ENCODE measurements around the gene RAB7A. TPM values are rescaled to one million over a fixed set of nuclear protein-coding genes. Genes with fewer than 3 reads are reported as not detected.

The RAB7A gene
- total and polyA plus RNA-seq, 2 experiments from 2014 or later, result 71.3 to 255 TPM

DNA sequence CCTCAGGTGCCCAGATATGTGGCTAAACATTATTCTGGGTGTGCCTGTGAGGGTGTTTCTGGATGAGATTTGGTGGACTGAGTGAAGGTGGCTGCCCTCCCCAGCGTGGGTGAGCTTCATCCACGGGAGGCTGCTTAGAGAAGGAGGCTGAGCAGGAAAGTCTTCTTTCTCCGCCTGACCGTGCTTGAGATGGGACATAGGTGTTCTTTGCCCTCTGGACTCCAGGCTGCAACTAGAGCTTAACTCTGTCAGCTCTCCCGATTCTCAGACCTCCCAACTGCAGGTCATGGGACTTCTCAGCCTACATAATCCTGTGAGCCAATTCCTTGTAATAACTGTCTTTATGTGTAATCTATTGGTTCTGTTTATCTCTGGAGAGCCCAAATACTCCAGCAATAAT is 34.1 kb downstream of the RAB7A start:
- Histone ChIP-seq H2AFZ (no peak overlapping the region), H3K27me3 (replicated peaks; ENCODE audit: insufficient read depth) (no peaks in the 10 kb centered on the region), H3F3A (ENCODE audit: insufficient read depth) (no peaks in the 10 kb centered on the region), H3K79me2 (ENCODE audit: insufficient read depth) (peaks cover 99% of the 10 kb centered on the region), H3K27ac (no peak overlapping the region), H3K4me1 (ENCODE audit: insufficient read depth) (no peaks in the 10 kb centered on the region), H3K9me2 (ENCODE audit: insufficient read depth) (no peaks in the 10 kb centered on the region), H3K4me2 (ENCODE audit: unreplicated experiment) (no peak overlapping the region), H3K9me3 (ENCODE audit: low read depth) (no peaks in the 10 kb centered on the region), H3K9ac (no peak overlapping the region), H4K20me1 (ENCODE audit: insufficient read depth) (peaks cover 10% of the 10 kb centered on the region), H3K36me3 (ENCODE audit: low read depth) (no peaks in the 10 kb centered on the region), H3K4me3 (no peak overlapping the region)
- 96 to 100% methylated on average over 5 of the region's 5 CpGs for WGBS, 2 experiments (ENCODE audit: low coverage in 1 of 2, low lambda C conversion rate in 2 of 2, missing lambda C conversion rate in 2 of 2)
- DNase-seq, result no peak
- in situ Hi-C loops (cut with MboI), result no loop called here
- TF ChIP-seq EZH2phosphoT487 (IDR thresholded peaks at IDR 0.05; ENCODE audit: insufficient read depth, low read depth), result no peak

DNA sequence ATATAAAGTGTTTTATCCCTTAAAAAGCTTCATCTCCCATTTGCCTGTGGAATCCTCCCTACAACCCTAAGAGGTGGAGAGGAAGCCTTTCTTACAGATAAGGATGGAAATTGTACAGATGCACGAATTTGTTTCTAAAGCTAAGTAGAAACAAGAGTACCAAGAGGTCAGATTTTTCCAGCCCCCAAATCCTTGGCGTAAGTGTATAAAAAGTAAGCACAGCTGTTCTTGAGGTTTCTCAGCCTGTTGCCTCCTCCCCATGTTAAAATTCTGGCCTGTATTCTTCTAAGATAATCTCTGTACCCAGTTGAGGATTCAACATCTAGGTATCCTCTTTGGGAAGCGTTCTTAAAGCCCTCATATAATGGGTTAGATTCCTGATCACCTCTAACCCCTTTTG is 34.9 kb downstream of the RAB7A start:
- no peak for DNase-seq
- no peaks in the 10 kb centered on the region for H3K27me3 ChIP-seq (replicated peaks; ENCODE audit: insufficient read depth)

DNA sequence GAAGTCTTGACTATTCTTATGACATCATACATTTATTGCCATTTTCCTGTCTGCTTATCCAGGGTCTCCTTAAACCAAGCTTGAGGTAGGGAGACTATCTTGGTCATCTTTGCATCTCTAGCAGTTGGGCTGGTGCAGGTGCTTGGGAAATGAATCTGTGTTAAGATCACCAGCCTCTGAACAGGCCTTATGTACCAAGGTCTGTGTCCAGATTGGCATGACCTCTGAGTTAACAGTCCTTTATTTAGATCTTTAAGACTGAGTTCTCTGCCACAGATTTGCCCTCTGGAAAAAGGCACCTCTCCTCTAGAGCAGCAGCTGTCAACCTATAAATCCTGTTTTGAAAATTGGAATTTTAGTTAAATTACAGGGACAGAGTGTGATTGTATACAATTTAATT is 35.4 kb downstream of the RAB7A start:
- no peak overlapping the region for H3K27ac ChIP-seq
- no peak for DNase-seq
- H3K4me1 ChIP-seq (ENCODE audit: insufficient read depth), result no peaks in the 10 kb centered on the region
- H3K9me2 ChIP-seq (ENCODE audit: insufficient read depth), result no peaks in the 10 kb centered on the region
- H3K79me2 ChIP-seq (ENCODE audit: insufficient read depth), result peaks cover 99% of the 10 kb centered on the region
- H2AFZ ChIP-seq, result no peak overlapping the region
- H3K9ac ChIP-seq, result no peak overlapping the region
- H3K9me3 ChIP-seq (ENCODE audit: low read depth), result no peaks in the 10 kb centered on the region
- H3F3A ChIP-seq (ENCODE audit: insufficient read depth), result no peaks in the 10 kb centered on the region
- in situ Hi-C loops (cut with MboI), result no loop called here
- peaks cover 8% of the 10 kb centered on the region for H4K20me1 ChIP-seq (ENCODE audit: insufficient read depth)
- H3K27me3 ChIP-seq (replicated peaks; ENCODE audit: insufficient read depth), result no peaks in the 10 kb centered on the region
- TF ChIP-seq EZH2 (IDR thresholded peaks at IDR 0.05; ENCODE audit: insufficient read depth, poor library complexity, severe bottlenecking) (no peak), EZH2phosphoT487 (IDR thresholded peaks at IDR 0.05; ENCODE audit: insufficient read depth, low read depth) (no peak)
- no peaks in the 10 kb centered on the region for H3K36me3 ChIP-seq (ENCODE audit: low read depth)
- no peak overlapping the region for H3K4me2 ChIP-seq (ENCODE audit: unreplicated experiment)
- H3K4me3 ChIP-seq, result no peak overlapping the region

More for the DNA sequence above, 34.9 kb downstream of the RAB7A start:
- H3K4me2 ChIP-seq (ENCODE audit: unreplicated experiment), result no peak overlapping the region
- no peaks in the 10 kb centered on the region for H3K9me3 ChIP-seq (ENCODE audit: low read depth)
- no peaks in the 10 kb centered on the region for H3K9me2 ChIP-seq (ENCODE audit: insufficient read depth)
- no peaks in the 10 kb centered on the region for H3K36me3 ChIP-seq (ENCODE audit: low read depth)
- H3K27ac ChIP-seq, result no peak overlapping the region
- H2AFZ ChIP-seq, result no peak overlapping the region
- 96 to 100% methylated on average over 3 of the region's 3 CpGs for WGBS, 2 experiments (ENCODE audit: low coverage in 1 of 2, low lambda C conversion rate in 2 of 2, missing lambda C conversion rate in 2 of 2)
- no peak overlapping the region for H3K9ac ChIP-seq
- TF ChIP-seq EZH2phosphoT487 (IDR thresholded peaks at IDR 0.05; ENCODE audit: insufficient read depth, low read depth) (no peak), EZH2 (IDR thresholded peaks at IDR 0.05; ENCODE audit: insufficient read depth, poor library complexity, severe bottlenecking) (no peak)
- in situ Hi-C loops (cut with MboI), result no loop called here
- H3F3A ChIP-seq (ENCODE audit: insufficient read depth), result no peaks in the 10 kb centered on the region
- no peaks in the 10 kb centered on the region for H3K4me1 ChIP-seq (ENCODE audit: insufficient read depth)
- H3K4me3 ChIP-seq, result no peak overlapping the region
- peaks cover 99% of the 10 kb centered on the region for H3K79me2 ChIP-seq (ENCODE audit: insufficient read depth)
- peaks cover 8% of the 10 kb centered on the region for H4K20me1 ChIP-seq (ENCODE audit: insufficient read depth)

DNA sequence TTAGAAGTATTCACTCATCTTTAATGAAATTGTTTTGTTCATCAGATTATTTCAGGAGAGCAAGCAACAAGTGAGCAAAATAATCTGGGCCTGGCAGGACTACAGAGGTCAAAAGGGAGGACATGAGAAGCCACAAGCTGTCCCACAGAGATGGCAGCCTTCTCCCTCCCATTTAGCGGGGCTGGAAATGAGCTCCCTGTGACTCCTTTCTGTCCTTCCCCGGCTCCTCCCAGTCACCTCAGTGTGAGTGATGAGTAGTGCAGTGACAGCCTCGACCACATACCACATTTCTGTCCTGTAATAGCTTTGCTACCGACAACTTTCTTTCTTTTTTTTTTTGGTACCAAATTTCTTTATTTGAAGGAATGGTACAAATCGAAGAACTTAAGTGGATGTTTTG is 38.0 kb downstream of the RAB7A start:
- Histone ChIP-seq H3K9me3 (ENCODE audit: low read depth) (no peaks in the 10 kb centered on the region), H3K4me1 (ENCODE audit: insufficient read depth) (no peaks in the 10 kb centered on the region; the same call in 1 of the 2 replicates), H3K4me2 (ENCODE audit: unreplicated experiment) (no peak overlapping the region), H3K79me2 (ENCODE audit: insufficient read depth) (peaks cover 99% of the 10 kb centered on the region), H3K9ac (no peak overlapping the region), H3K27ac (no peak overlapping the region), H3K36me3 (ENCODE audit: low read depth) (no peaks in the 10 kb centered on the region), H3K27me3 (replicated peaks; ENCODE audit: insufficient read depth) (no peaks in the 10 kb centered on the region), H3F3A (ENCODE audit: insufficient read depth) (peaks cover 3% of the 10 kb centered on the region; the same call in 1 of the 2 replicates), H3K9me2 (ENCODE audit: insufficient read depth) (no peaks in the 10 kb centered on the region), H2AFZ (no peak overlapping the region), H4K20me1 (ENCODE audit: insufficient read depth) (peaks cover 14% of the 10 kb centered on the region), H3K4me3 (no peak overlapping the region)
- WGBS, 2 experiments (ENCODE audit: low coverage in 1 of 2, low lambda C conversion rate in 2 of 2, missing lambda C conversion rate in 2 of 2), result 96 to 98% methylated on average over 5 of the region's 5 CpGs
- DNase-seq, result no peak
- no peak for TF ChIP-seq EZH2phosphoT487 (IDR thresholded peaks at IDR 0.05; ENCODE audit: insufficient read depth, low read depth)
- no peak for TF ChIP-seq EZH2 (IDR thresholded peaks at IDR 0.05; ENCODE audit: insufficient read depth, poor library complexity, severe bottlenecking)
- in situ Hi-C loops (cut with MboI), result no loop called here

DNA sequence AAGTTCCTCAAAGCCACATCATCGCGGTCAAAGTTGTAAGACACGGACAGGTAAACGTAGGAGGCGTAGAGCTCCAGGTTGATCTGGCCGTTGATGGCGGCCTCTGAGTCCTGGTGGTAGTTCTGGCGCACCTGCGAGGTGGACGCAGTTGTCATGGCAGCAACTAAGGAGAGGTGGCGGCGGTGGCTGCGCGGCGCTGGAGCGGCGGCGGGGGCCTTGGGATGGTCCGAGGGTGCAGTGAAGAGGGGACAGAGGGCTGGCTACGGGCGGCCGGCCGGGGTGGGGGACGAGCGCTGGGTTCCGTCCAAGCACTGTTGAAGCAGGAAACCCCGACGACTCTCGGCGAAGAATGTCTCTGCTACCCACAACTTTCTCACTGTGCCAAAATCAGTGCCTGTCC is 38.9 kb downstream of the RAB7A start:
- Histone ChIP-seq H3K4me3 (no peak overlapping the region), H3K36me3 (ENCODE audit: low read depth) (no peaks in the 10 kb centered on the region), H3K4me2 (ENCODE audit: unreplicated experiment) (no peak overlapping the region), H3K9me2 (ENCODE audit: insufficient read depth) (no peaks in the 10 kb centered on the region), H3K9me3 (ENCODE audit: low read depth) (no peaks in the 10 kb centered on the region), H3K27ac (no peak overlapping the region), H2AFZ (no peak overlapping the region), H3K4me1 (ENCODE audit: insufficient read depth) (no peaks in the 10 kb centered on the region; the same call in 1 of the 2 replicates), H3K9ac (no peak overlapping the region), H3K27me3 (replicated peaks; ENCODE audit: insufficient read depth) (no peaks in the 10 kb centered on the region), H4K20me1 (ENCODE audit: insufficient read depth) (peaks cover 14% of the 10 kb centered on the region), H3F3A (ENCODE audit: insufficient read depth) (peaks cover 3% of the 10 kb centered on the region; the same call in 1 of the 2 replicates), H3K79me2 (ENCODE audit: insufficient read depth) (peaks cover 99% of the 10 kb centered on the region)
- no peak for TF ChIP-seq EZH2phosphoT487 (IDR thresholded peaks at IDR 0.05; ENCODE audit: insufficient read depth, low read depth)
- TF ChIP-seq EZH2 (IDR thresholded peaks at IDR 0.05; ENCODE audit: insufficient read depth, poor library complexity, severe bottlenecking), result no peak
- in situ Hi-C loops (cut with MboI), result no loop called here
- WGBS, 2 experiments (ENCODE audit: low coverage in 1 of 2, low lambda C conversion rate in 2 of 2, missing lambda C conversion rate in 2 of 2), result 97 to 98% methylated on average over 20 to 30 of the region's 30 CpGs
- no peak for DNase-seq
